DMS153 (cell line): ENCODE measurements around the gene BCL10.

Experiments
- DNase-seq: peaks from one replicate; lab custom pipeline; 2025; lab: John Stamatoyannopoulos, UW

Gene BCL10

GRCh38 chr1:85297855-85298629, 21.6 kb upstream of the BCL10 start:
- peak; percentile 94 for DNase-seq

GRCh38 chr1:85297538-85297854, 21.1 kb upstream of the BCL10 start:
- no peak for DNase-seq

GRCh38 chr1:85296980-85297379, 20.5 kb upstream of the BCL10 start:
- no peak for DNase-seq

GRCh38 chr1:85295654-85296053, 19.2 kb upstream of the BCL10 start:
- no peak for DNase-seq

- no peak for DNase-seq
Measured at GRCh38 chr1:85295006-85295431, 18.6 kb upstream of the BCL10 start.

GRCh38 chr1:85290826-85291225, 14.4 kb upstream of the BCL10 start:
- no peak for DNase-seq

- no peak for DNase-seq
Measured at GRCh38 chr1:85289848-85290335, 13.5 kb upstream of the BCL10 start.

GRCh38 chr1:85289207-85289847, 12.9 kb upstream of the BCL10 start:
- DNase-seq = no peak

- DNase-seq = no peak
Measured at GRCh38 chr1:85284202-85284601, 7.8 kb upstream of the BCL10 start.

GRCh38 chr1:85283475-85284199, 7.2 kb upstream of the BCL10 start:
- no peak for DNase-seq

GRCh38 chr1:85282424-85282823, 6.0 kb upstream of the BCL10 start:
- DNase-seq = no peak

GRCh38 chr1:85280636-85281035, 4.2 kb upstream of the BCL10 start:
- no peak for DNase-seq

- DNase-seq = no peak
Measured at GRCh38 chr1:85279458-85280080, 3.1 kb upstream of the BCL10 start.

GRCh38 chr1:85278853-85279314, 2.5 kb upstream of the BCL10 start:
- DNase-seq = no peak

GRCh38 chr1:85277802-85278201, 1.4 kb upstream of the BCL10 start:
- DNase-seq = no peak

GRCh38 chr1:85276978-85277639, 677 bp upstream of the BCL10 start:
- no peak for DNase-seq

GRCh38 chr1:85275701-85276214, 674 bp downstream of the BCL10 start:
- no peak for DNase-seq

- DNase-seq = peak; percentile 84
Measured at GRCh38 chr1:85274969-85275453, 1.4 kb downstream of the BCL10 start.

GRCh38 chr1:85273397-85273796, 3.0 kb downstream of the BCL10 start:
- no peak for DNase-seq

- no peak for DNase-seq
Measured at GRCh38 chr1:85268801-85269585, 7.4 kb downstream of the BCL10 start.

GRCh38 chr1:85267313-85267712, 9.1 kb downstream of the BCL10 start:
- no peak for DNase-seq
